MM.1S (cell line): ENCODE data around the gene CASP2.

ENCODE experiments used
- DNase-seq: peaks from one replicate; pipeline ENCODE4 v3.0.0-alpha.2; 2015
- H2AFZ ChIP-seq: fragments of 300-600 bp; sonication (generic); 2 replicates; pipeline ENCODE4 v1.6.0; 2016; ENCODE audit warnings: antibody characterized with exemption, low read length
- H3F3A ChIP-seq: fragments of 300-600 bp; sonication (generic); 2 replicates; pipeline ENCODE4 v1.6.1; 2016; ENCODE audit warnings: mild to moderate bottlenecking, antibody characterized with exemption, low read length, moderate library complexity, mixed read lengths; ENCODE audit not compliant: insufficient read depth
- H3K27ac ChIP-seq: fragments of 300-600 bp; sonication (generic); 2 replicates; pipeline ENCODE4 v1.5.1; 2016; ENCODE audit warnings: mild to moderate bottlenecking, low read length
- H3K27me3 ChIP-seq: fragments of 300-600 bp; sonication (generic); replicated peaks from 2 replicates; pipeline ENCODE4 v1.6.0; 2016; ENCODE audit warnings: low read length; ENCODE audit not compliant: insufficient read depth
- H3K36me3 ChIP-seq: fragments of 300-600 bp; sonication (generic); replicated peaks from 2 replicates; pipeline ENCODE4 v1.6.1; 2016; ENCODE audit warnings: mild to moderate bottlenecking, low read length, mixed read lengths; ENCODE audit not compliant: insufficient read depth
- H3K4me1 ChIP-seq: fragments of 300-600 bp; sonication (generic); 2 replicates; pipeline ENCODE4 v1.6.1; 2016; ENCODE audit warnings: low read length, mixed read lengths
- H3K4me2 ChIP-seq: fragments of 300-600 bp; sonication (generic); 2 replicates; pipeline ENCODE4 v1.6.0; 2016; ENCODE audit warnings: low read depth, low read length
- H3K4me3 ChIP-seq: fragments of 300-600 bp; sonication (generic); 2 replicates; pipeline ENCODE4 v1.5.1; 2016; ENCODE audit warnings: low read length, mixed read lengths
- H3K79me2 ChIP-seq: fragments of 300-600 bp; sonication (generic); 2 replicates; pipeline ENCODE4 v1.6.1; 2016; ENCODE audit warnings: mixed run types, low read length, mixed read lengths
- H3K9ac ChIP-seq: fragments of 300-600 bp; sonication (generic); 2 replicates; pipeline ENCODE4 v1.6.1; 2016; ENCODE audit warnings: low read length, mixed read lengths
- H3K9me2 ChIP-seq: fragments of 300-600 bp; sonication (generic); replicated peaks from 2 replicates; pipeline ENCODE4 v1.6.1; 2016; ENCODE audit warnings: mild to moderate bottlenecking, low read length, mixed read lengths; ENCODE audit not compliant: insufficient read depth
- H3K9me3 ChIP-seq: fragments of 300-600 bp; sonication (generic); replicated peaks from 2 replicates; pipeline ENCODE4 v1.6.1; 2016; ENCODE audit warnings: mild to moderate bottlenecking, low read length, mixed read lengths; ENCODE audit not compliant: insufficient read depth
- H4K20me1 ChIP-seq: fragments of 300-600 bp; sonication (generic); 2 replicates; pipeline ENCODE4 v1.6.1; 2016; ENCODE audit warnings: mild to moderate bottlenecking, low read length, moderate library complexity, mixed read lengths; ENCODE audit not compliant: insufficient read depth
- CTCF ChIP-seq: fragments of 300-600 bp; sonication (generic); IDR thresholded peaks from 2 replicates; pipeline ENCODE4 v1.5.1; 2016; ENCODE audit warnings: antibody characterized with exemption, low read length, mixed read lengths
- EZH2 ChIP-seq: fragments of 300-600 bp; sonication (generic); optimal IDR thresholded peaks from 2 replicates; pipeline ENCODE3; 2017; ENCODE audit warnings: low read depth, mild to moderate bottlenecking, antibody characterized with exemption, low read length, mixed read lengths
- EZH2phosphoT487 ChIP-seq: fragments of 300-600 bp; sonication (generic); IDR thresholded peaks from 2 replicates; pipeline ENCODE4 v1.6.1; 2018; ENCODE audit warnings: antibody characterized with exemption, low read length

Gene CASP2

GRCh38 chr7:143280160-143280559, 8.0 kb upstream of the CASP2 start:
- Histone ChIP-seq H3K79me2 (no peaks in the 10 kb centered on the region), H3F3A (no peaks in the 10 kb centered on the region), H3K4me1 (no peaks in the 10 kb centered on the region), H3K4me3 (no peak overlapping the region), H3K9me2 (no peaks in the 10 kb centered on the region), H3K9ac (no peak overlapping the region), H3K27ac (no peak overlapping the region), H3K27me3 (no peaks in the 10 kb centered on the region), H3K4me2 (peak overlapping the region; percentile 9), H3K9me3 (no peaks in the 10 kb centered on the region), H4K20me1 (no peaks in the 10 kb centered on the region), H3K36me3 (no peaks in the 10 kb centered on the region), H2AFZ (no peak overlapping the region)
- DNase-seq: no peak
- TF ChIP-seq EZH2 (no peak), EZH2phosphoT487 (no peak), CTCF (no peak)

GRCh38 chr7:143280566-143280965, 7.6 kb upstream of the CASP2 start:
- H3K9ac ChIP-seq: no peak overlapping the region
- H3K4me1 ChIP-seq: no peaks in the 10 kb centered on the region
- no peaks in the 10 kb centered on the region for H3K9me3 ChIP-seq
- no peak overlapping the region for H3K4me3 ChIP-seq
- H3K36me3 ChIP-seq: no peaks in the 10 kb centered on the region
- no peaks in the 10 kb centered on the region for H4K20me1 ChIP-seq
- H3K27ac ChIP-seq: no peak overlapping the region
- no peaks in the 10 kb centered on the region for H3K9me2 ChIP-seq
- H3K79me2 ChIP-seq: no peaks in the 10 kb centered on the region
- no peaks in the 10 kb centered on the region for H3K27me3 ChIP-seq
- H3K4me2 ChIP-seq: no peak overlapping the region
- H3F3A ChIP-seq: no peaks in the 10 kb centered on the region
- no peak for DNase-seq
- no peak overlapping the region for H2AFZ ChIP-seq
- TF ChIP-seq EZH2 (no peak), EZH2phosphoT487 (no peak), CTCF (no peak)

- H3K79me2 ChIP-seq: no peaks in the 10 kb centered on the region
- H3K36me3 ChIP-seq: no peaks in the 10 kb centered on the region
- H3F3A ChIP-seq: no peaks in the 10 kb centered on the region
- no peaks in the 10 kb centered on the region for H3K9me3 ChIP-seq
- H3K9me2 ChIP-seq: no peaks in the 10 kb centered on the region
- no peak overlapping the region for H2AFZ ChIP-seq
- H3K27ac ChIP-seq: no peak overlapping the region
- H3K4me3 ChIP-seq: no peak overlapping the region
- TF ChIP-seq EZH2phosphoT487 (no peak), CTCF (no peak), EZH2 (no peak)
- H3K4me1 ChIP-seq: no peaks in the 10 kb centered on the region
- H3K4me2 ChIP-seq: no peak overlapping the region
- DNase-seq: no peak
- no peaks in the 10 kb centered on the region for H3K27me3 ChIP-seq
- no peaks in the 10 kb centered on the region for H4K20me1 ChIP-seq
- no peak overlapping the region for H3K9ac ChIP-seq
These were observed 6.6 kb upstream of the CASP2 start for GRCh38 chr7:143281529-143281928.
